ENCODE measurements around the gene CPT1A. TPM values are rescaled to one million over a fixed set of nuclear protein-coding genes. Genes with fewer than 3 reads are reported as not detected.

Gene CPT1A
- total RNA-seq, 2 experiments from 2014 or later = 11.3 to 13.2 TPM

DNA sequence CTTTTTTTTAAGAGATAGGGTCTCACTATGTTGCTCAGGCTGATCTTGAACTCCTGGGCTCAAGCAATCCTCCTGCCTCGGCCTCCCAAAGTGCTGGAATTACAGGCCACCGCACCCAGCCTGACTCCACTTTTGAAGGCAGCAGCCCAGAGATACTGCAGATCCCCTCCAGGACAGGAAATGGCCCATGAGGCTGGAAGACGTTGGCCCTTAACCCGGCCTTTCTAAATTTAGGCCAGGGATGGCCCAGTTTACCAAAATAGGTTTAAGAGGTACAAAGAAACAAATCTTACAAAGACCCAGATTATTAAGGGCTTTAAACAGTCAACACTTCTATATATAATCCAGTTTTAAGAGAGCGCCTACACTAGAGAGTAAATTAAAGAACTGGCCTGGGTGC, 32.2 kb downstream of the CPT1A start:
- no peak overlapping the region for H3K27ac Mint-ChIP-seq
- H3K4me1 Mint-ChIP-seq (ENCODE audit: low read depth) = no peaks in the 10 kb centered on the region
- intact Hi-C loops (cut with DNase I, micrococcal nuclease) = loop anchor here in 1 of 2 experiments (5.0 kb wide), 1 partner anchor 33 kb away; the partner anchor contains the start of gene CPT1A
- ATAC-seq (ENCODE audit: poor library complexity) (no peak), DNase-seq (no peak)
- Histone ChIP-seq H3K27me3 (ENCODE audit: control insufficient read depth in 1 of 2, insufficient read depth in 2 of 2, low read length in 2 of 2) (no peaks in the 10 kb centered on the region), H3K4me3 (ENCODE audit: low read length) (no peak overlapping the region), H3K36me3 (ENCODE audit: insufficient read depth, low read length) (peaks cover 33% of the 10 kb centered on the region), H3K27ac (ENCODE audit: low read depth in 1 of 2, low read length in 2 of 2) (no peak overlapping the region), H3K9me3 (ENCODE audit: control insufficient read depth in 1 of 2, insufficient read depth in 1 of 2, low read length in 2 of 2) (no peaks in the 10 kb centered on the region), H3K4me1 (ENCODE audit: insufficient read depth, low read length) (no peaks in the 10 kb centered on the region)
- TF ChIP-seq, protein P1, sequence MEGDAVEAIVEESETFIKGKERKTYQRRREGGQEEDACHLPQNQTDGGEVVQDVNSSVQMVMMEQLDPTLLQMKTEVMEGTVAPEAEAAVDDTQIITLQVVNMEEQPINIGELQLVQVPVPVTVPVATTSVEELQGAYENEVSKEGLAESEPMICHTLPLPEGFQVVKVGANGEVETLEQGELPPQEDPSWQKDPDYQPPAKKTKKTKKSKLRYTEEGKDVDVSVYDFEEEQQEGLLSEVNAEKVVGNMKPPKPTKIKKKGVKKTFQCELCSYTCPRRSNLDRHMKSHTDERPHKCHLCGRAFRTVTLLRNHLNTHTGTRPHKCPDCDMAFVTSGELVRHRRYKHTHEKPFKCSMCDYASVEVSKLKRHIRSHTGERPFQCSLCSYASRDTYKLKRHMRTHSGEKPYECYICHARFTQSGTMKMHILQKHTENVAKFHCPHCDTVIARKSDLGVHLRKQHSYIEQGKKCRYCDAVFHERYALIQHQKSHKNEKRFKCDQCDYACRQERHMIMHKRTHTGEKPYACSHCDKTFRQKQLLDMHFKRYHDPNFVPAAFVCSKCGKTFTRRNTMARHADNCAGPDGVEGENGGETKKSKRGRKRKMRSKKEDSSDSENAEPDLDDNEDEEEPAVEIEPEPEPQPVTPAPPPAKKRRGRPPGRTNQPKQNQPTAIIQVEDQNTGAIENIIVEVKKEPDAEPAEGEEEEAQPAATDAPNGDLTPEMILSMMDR (IDR thresholded peaks at IDR 0.05) = no peak
- ChIA-PET CTCF (no interaction called here), POLR2A (no interaction called here)
- H3K36me3 Mint-ChIP-seq (ENCODE audit: low read depth) = peaks cover 50% of the 10 kb centered on the region
- no peaks in the 10 kb centered on the region for H3K9me3 Mint-ChIP-seq
- no peak overlapping the region for H3K4me3 Mint-ChIP-seq
- H3K27me3 Mint-ChIP-seq = no peaks in the 10 kb centered on the region

DNA sequence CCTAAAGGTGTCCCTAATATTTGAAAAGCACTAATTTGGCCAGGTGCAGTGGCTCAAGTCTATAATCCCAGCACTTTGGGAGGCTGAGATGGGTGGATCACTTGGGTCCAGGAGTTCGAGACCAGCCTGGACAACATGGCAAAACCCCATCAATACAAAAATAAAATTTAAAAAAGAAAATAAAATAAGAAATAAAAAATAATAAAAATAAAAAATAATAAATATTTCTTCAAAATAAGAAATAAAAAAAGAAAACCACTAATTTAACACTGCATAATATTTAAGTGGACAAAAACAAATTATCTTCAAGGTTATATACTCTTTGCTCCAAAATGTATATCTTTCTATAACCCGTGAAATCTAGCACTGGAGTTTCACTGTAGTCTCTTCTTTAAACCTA, 32.9 kb downstream of the CPT1A start:
- TF ChIP-seq, protein P1 (IDR thresholded peaks at IDR 0.05) = no peak
- no peaks in the 10 kb centered on the region for H3K4me1 Mint-ChIP-seq (ENCODE audit: low read depth)
- POLR2A ChIA-PET = no interaction called here
- H3K27me3 Mint-ChIP-seq = no peaks in the 10 kb centered on the region
- H3K9me3 Mint-ChIP-seq = no peaks in the 10 kb centered on the region
- peaks cover 56% of the 10 kb centered on the region for H3K36me3 Mint-ChIP-seq (ENCODE audit: low read depth)
- Histone ChIP-seq H3K36me3 (ENCODE audit: insufficient read depth, low read length) (peaks cover 33% of the 10 kb centered on the region), H3K27ac (ENCODE audit: low read depth in 1 of 2, low read length in 2 of 2) (no peak overlapping the region), H3K27me3 (ENCODE audit: control insufficient read depth in 1 of 2, insufficient read depth in 2 of 2, low read length in 2 of 2) (no peaks in the 10 kb centered on the region), H3K4me3 (ENCODE audit: low read length) (no peak overlapping the region), H3K4me1 (ENCODE audit: insufficient read depth, low read length) (no peaks in the 10 kb centered on the region), H3K9me3 (ENCODE audit: control insufficient read depth in 1 of 2, insufficient read depth in 1 of 2, low read length in 2 of 2) (no peaks in the 10 kb centered on the region)
- no peak overlapping the region for H3K27ac Mint-ChIP-seq
- no peak overlapping the region for H3K4me3 Mint-ChIP-seq
- intact Hi-C loops (cut with DNase I, micrococcal nuclease) = loop anchor here in 1 of 2 experiments (5.0 kb wide), 1 partner anchor 34 kb away; the partner anchor contains the start of gene CPT1A
- DNase-seq (no peak), ATAC-seq (ENCODE audit: poor library complexity) (no peak)
- CTCF ChIA-PET = no interaction called here

DNA sequence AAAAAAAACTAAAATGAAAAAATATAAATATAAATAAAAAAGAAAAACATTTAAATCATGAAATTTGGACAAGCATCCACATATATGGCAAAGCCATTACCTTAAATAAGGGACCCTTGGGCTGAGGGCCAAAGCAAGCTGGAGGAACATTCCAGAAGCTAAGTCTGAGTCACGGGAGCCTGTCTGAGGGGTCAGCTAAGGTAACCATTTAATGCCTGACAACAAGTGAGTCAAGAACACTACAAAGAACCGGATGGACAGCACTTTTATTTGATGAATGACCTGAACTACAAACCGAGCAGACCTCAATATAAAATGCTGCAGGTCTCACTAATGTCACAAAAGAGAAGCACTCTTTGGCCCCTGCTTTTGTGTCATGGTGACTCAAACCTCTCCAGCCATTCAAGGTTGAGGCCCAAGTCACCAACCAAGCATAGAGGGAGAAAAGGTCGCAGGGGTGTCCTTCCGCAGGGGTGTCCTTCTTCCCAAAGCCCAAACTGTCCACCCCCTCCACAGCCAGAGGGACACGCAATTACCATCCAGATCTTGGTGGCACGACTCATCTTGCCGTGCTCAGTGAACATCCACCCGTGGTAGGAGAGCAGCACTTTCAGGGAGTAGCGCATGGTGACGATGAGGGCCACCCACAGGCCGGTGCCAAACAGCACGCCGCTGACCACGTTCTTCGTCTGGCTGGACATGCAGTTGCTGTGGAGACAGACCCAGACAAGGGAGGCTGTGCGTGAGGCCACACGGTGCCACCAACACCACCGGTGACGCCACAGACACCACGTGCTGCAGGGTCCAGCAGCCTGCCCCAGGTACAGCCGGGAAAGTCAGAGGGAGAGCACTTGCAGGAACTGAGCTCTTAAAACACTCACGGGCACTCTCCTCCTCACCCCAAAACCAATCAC, 34.5 kb downstream of the CPT1A start:
- H3K27ac Mint-ChIP-seq = no peak overlapping the region
- intact Hi-C loops (cut with DNase I, micrococcal nuclease) = loop anchor here in 1 of 2 experiments (5.0 kb wide), 1 partner anchor 35 kb away; the partner anchor contains the start of gene CPT1A
- H3K4me1 Mint-ChIP-seq (ENCODE audit: low read depth) = no peaks in the 10 kb centered on the region
- DNase-seq = no peak
- CTCF ChIA-PET = no interaction called here
- H3K36me3 Mint-ChIP-seq (ENCODE audit: low read depth) = peaks cover 54% of the 10 kb centered on the region
- ATAC-seq (ENCODE audit: poor library complexity) = no peak
- H3K27me3 Mint-ChIP-seq = no peaks in the 10 kb centered on the region
- H3K4me3 Mint-ChIP-seq = no peak overlapping the region
- Histone ChIP-seq H3K36me3 (ENCODE audit: insufficient read depth, low read length) (peaks cover 27% of the 10 kb centered on the region), H3K4me3 (ENCODE audit: low read length) (no peak overlapping the region), H3K27me3 (ENCODE audit: control insufficient read depth in 1 of 2, insufficient read depth in 2 of 2, low read length in 2 of 2) (no peaks in the 10 kb centered on the region), H3K9me3 (ENCODE audit: control insufficient read depth in 1 of 2, insufficient read depth in 1 of 2, low read length in 2 of 2) (no peaks in the 10 kb centered on the region), H3K4me1 (ENCODE audit: insufficient read depth, low read length) (no peaks in the 10 kb centered on the region), H3K27ac (ENCODE audit: low read depth in 1 of 2, low read length in 2 of 2) (no peak overlapping the region)
- H3K9me3 Mint-ChIP-seq = no peaks in the 10 kb centered on the region
- TF ChIP-seq, protein P1 (IDR thresholded peaks at IDR 0.05) = no peak
- POLR2A ChIA-PET = no interaction called here
